Muscle of leg (tissue), 11 donors: ENCODE results near the gene CASP9. TPM values are rescaled to one million over a fixed set of nuclear protein-coding genes. Genes with fewer than 3 reads are reported as not detected.
"Not testable (repeated sequence)": the region's sequence is repeated elsewhere in the genome, so short reads cannot be mapped to it uniquely, and the experiment has no call there.

Experiments used
- DNase-seq: peaks from one replicate; pipeline ENCODE4 v3.0.0; 2013
- H3K27ac ChIP-seq: one replicate; pipeline ENCODE4 v1.5.1; 2013; ENCODE audit warnings: mild to moderate bottlenecking, low read length, control low read depth
- H3K27me3 ChIP-seq: one replicate; pipeline ENCODE4 v1.6.1; 2013; ENCODE audit warnings: low read length; ENCODE audit not compliant: control insufficient read depth, insufficient read depth
- H3K36me3 ChIP-seq: one replicate; pipeline ENCODE4 v1.6.1; 2013; ENCODE audit warnings: low read length; ENCODE audit not compliant: control insufficient read depth, insufficient read depth
- H3K4me1 ChIP-seq: one replicate; pipeline ENCODE4 v1.6.1; 2013; ENCODE audit warnings: low read length; ENCODE audit not compliant: control insufficient read depth, insufficient read depth
- H3K4me3 ChIP-seq: one replicate; pipeline ENCODE4 v1.5.1; 2013; ENCODE audit warnings: low read length, control low read depth
- H3K9me3 ChIP-seq: replicated peaks from 2 replicates; pipeline ENCODE4 v1.6.1; 2013; ENCODE audit warnings: low read depth, low read length; ENCODE audit not compliant: control insufficient read depth
- WGBS: methylation state at CpG from one replicate; pipeline ENCODE4 v1.1.5; 2013; ENCODE audit warnings: missing lambda C conversion rate; ENCODE audit not compliant: insufficient coverage; 5-methylcytosine and 5-hydroxymethylcytosine counted together
- polyA plus RNA-seq, 8 donors: library from polyadenylated mRNA; unstranded; fragments of 120-200 nt; gene quantifications; one replicate each; pipeline versions ENCODE4 v1.2.1 to v1.2.3, GENCODE V29; 2013; ENCODE audit warnings: inconsistent platforms in 1 of 8, low replicate concordance in 1 of 8; ENCODE audit not compliant: insufficient read length in 8 of 8, insufficient read depth in 1 of 8
- total RNA-seq: library from RNA; stranded (reverse); fragments of 120-200 nt; gene quantifications from one replicate; pipeline ENCODE4 v1.2.4, GENCODE V29; 2013

CASP9 gene
- total and polyA plus RNA-seq, 9 donors, result 9.4 to 21.4 (median 18.3) TPM

DNA sequence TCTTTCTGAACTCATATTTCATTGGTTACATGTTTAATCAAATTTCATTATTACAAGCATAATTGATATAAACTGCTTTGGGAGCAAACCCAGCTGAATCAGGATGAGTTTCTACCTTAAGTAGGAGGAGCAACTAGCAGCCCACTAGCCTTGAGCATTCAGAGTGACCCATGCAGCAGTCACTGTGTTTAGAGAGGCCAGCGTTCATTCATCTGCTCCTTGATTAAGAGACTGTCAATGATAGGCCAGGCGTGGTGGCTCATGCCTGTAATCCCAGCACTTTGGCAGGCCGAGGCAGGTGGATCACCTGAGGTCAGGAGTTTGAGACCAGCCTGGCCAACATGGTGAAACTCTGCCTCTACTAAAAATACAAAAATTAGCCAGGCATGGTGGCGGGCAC lies 65.6 kb downstream of the CASP9 start:
- WGBS, result 80% methylated on average over 2 of the region's 4 CpGs
- H3K27ac ChIP-seq, H3K4me3 ChIP-seq, DNase-seq, H3K4me1 ChIP-seq, H3K9me3 ChIP-seq, H3K36me3 ChIP-seq, H3K27me3 ChIP-seq: not testable (repeated sequence)

DNA sequence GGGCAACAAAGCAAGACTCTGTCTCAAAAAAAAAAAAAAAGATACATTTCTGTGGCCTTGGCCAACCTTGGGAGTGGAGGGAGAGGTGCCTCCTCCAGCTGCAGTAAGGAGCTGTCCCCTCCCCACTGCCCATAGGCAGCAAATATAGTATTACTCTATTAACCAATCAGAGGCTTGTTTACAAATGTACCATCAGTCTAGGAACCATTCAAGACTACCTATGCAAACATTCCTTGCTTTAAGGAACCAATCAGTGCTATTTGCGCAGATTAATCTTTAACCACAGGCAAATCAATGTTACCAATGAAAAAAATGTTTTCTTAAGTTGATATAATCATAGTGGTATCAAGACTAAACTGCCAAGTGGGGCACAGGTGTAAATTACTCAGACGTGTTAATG lies 66.4 kb downstream of the CASP9 start:
- Histone ChIP-seq H3K9me3 (no peaks in the 10 kb centered on the region), H3K4me1 (peaks cover 2% of the 10 kb centered on the region), H3K4me3 (no peak overlapping the region), H3K27me3 (no peaks in the 10 kb centered on the region), H3K27ac (no peak overlapping the region), H3K36me3 (no peaks in the 10 kb centered on the region)
- DNase-seq, result no peak
- no CpG with 5 or more reads among the region's 2 CpGs for WGBS

DNA sequence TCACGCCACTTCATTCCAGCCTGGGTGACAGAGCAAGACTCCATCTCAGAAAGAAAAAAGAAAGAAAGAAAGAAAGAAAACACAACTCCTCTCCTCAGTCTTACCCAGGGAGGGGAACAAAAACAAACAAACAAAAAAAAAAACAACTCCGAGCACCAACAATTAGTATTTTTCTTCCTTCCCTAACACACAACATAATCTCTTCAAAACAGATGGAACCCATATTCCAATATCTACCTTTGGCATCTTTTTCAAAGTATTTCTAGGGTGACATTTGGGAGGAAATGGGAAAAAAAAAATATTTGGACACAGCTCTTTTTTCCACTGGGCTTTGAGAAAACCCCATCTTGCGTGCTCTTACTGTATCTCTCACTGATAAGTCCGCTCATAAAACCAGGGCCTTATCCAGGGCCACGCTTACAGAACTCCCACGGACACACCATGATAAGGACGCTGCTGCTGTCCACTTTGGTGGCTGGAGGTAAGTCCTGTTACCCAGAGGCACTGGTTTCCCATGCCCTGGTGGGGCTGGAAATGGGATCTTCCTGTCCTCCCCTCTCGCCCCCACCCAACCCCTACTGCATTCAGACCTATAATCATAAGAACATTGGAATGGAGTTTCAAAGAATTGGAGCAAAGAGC lies 67.6 kb downstream of the CASP9 start, which contains the start of gene CELA2A:
Gene CELA2A (plus strand): TSS at position 420 of the 642 bp plus-strand sequence. CDS start 22 bp downstream, at position 442.
- no peak within 1 kb of the TSS for H3K27ac ChIP-seq
- peaks cover 2% of the 10 kb centered on the region for H3K9me3 ChIP-seq
- no peaks in the 10 kb centered on the region for H3K27me3 ChIP-seq
- H3K36me3 ChIP-seq, result no peaks in the 10 kb centered on the region
- WGBS, result 93% methylated on average over 3 of the region's 8 CpGs
- H3K4me3 ChIP-seq, result no peak within 1 kb of the TSS
- peaks cover 2% of the 10 kb centered on the region for H3K4me1 ChIP-seq
- no peak for DNase-seq

DNA sequence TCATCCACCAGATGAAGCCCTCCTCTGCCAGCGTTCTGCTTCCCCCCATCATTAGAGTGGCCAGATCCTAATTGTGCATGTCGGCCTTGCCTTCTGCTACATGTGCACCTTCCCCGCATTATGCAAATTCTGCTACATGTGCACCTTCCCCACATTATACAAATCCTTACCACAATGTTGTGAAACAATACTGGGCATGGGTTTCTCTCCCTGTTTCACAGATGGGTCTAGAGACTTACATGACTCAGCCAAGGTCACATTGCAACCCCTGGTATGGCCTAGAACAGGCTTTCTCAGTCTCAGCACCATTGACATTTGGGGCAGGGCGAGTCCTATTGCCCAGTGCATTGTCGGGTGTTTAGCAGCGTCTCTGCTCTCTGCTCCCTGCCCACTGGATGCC lies 68.5 kb downstream of the CASP9 start:
- Histone ChIP-seq H3K4me3 (no peak overlapping the region), H3K36me3 (no peaks in the 10 kb centered on the region), H3K9me3 (peaks cover 2% of the 10 kb centered on the region), H3K4me1 (peaks cover 2% of the 10 kb centered on the region), H3K27me3 (no peaks in the 10 kb centered on the region), H3K27ac (no peak overlapping the region)
- no peak for DNase-seq
- WGBS, result 88% methylated on average over 2 of the region's 6 CpGs

DNA sequence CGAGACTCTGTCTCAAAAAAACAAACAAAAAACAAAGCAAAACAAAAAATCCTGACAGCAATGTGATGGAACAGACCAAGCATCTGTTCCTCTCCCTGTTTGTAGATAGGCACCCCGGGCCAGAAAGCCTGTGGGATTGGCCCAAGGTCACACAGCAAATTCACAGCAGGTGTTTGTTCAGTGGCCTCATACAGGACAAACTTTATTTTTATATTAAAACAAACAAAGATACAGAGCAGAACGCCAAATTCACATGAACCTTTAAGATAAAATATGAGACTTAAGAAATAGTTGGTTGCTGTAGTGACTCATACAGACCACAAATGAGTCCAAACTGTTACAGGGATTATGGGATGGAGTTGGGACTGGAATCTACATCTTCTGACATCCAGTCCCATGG lies 69.8 kb downstream of the CASP9 start:
- WGBS, result no CpG with 5 or more reads among the region's 3 CpGs
- H3K9me3 ChIP-seq, result peaks cover 2% of the 10 kb centered on the region
- no peak overlapping the region for H3K4me3 ChIP-seq
- no peaks in the 10 kb centered on the region for H3K27me3 ChIP-seq
- no peaks in the 10 kb centered on the region for H3K4me1 ChIP-seq
- H3K27ac ChIP-seq, result no peak overlapping the region
- H3K36me3 ChIP-seq, result no peaks in the 10 kb centered on the region
- DNase-seq, result no peak

DNA sequence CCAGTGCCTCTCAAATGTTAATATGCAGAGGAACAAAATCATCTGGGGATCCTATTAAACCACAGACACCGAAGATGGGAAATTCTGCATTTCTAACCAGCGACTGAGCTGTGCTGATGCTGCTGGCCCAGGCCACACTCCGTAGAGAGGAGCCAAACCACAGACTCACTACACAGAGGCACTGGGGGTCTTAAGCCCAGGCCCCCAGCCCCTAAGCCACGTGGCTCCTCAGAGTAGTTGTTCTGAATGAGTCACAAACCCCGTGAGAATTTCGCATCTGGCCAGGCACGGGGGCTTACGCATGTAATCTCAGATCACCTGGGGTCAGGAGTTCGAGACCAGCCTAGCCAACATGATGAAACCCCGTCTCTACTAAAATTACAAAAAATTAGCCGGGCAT lies 70.3 kb downstream of the CASP9 start:
- Histone ChIP-seq H3K9me3 (peaks cover 2% of the 10 kb centered on the region), H3K36me3 (no peaks in the 10 kb centered on the region), H3K4me3 (no peak overlapping the region), H3K27me3 (no peaks in the 10 kb centered on the region), H3K4me1 (no peaks in the 10 kb centered on the region), H3K27ac (no peak overlapping the region)
- no peak for DNase-seq
- 45% methylated on average over 10 of the region's 11 CpGs for WGBS

- WGBS, result 50% methylated on average over 7 of the region's 10 CpGs
- DNase-seq, result no peak
- H3K27me3 ChIP-seq, result no peaks in the 10 kb centered on the region
Observed at GRCh38 chr1:15452866-15453571, 71.0 kb downstream of the CASP9 start.

GRCh38 chr1:15452216-15452615 lies 71.8 kb downstream of the CASP9 start:
- Histone ChIP-seq H3K4me1 (no peaks in the 10 kb centered on the region), H3K27me3 (no peaks in the 10 kb centered on the region), H3K9me3 (peaks cover 2% of the 10 kb centered on the region), H3K4me3 (no peak overlapping the region), H3K27ac (no peak overlapping the region), H3K36me3 (no peaks in the 10 kb centered on the region)
- WGBS, result no CpG with 5 or more reads among the region's 1 CpG
- DNase-seq, result no peak

More at GRCh38 chr1:15452866-15453571, 71.0 kb downstream of the CASP9 start:
- Histone ChIP-seq H3K9me3 (peaks cover 2% of the 10 kb centered on the region), H3K4me1 (no peaks in the 10 kb centered on the region), H3K4me3 (no peak overlapping the region), H3K27ac (no peak overlapping the region), H3K36me3 (no peaks in the 10 kb centered on the region)

GRCh38 chr1:15451014-15451722 lies 72.8 kb downstream of the CASP9 start:
- Histone ChIP-seq H3K4me3 (no peak overlapping the region), H3K27me3 (peaks cover 4% of the 10 kb centered on the region), H3K4me1 (no peaks in the 10 kb centered on the region), H3K36me3 (no peaks in the 10 kb centered on the region), H3K9me3 (peaks cover 2% of the 10 kb centered on the region), H3K27ac (no peak overlapping the region)
- 98% methylated on average over 4 of the region's 6 CpGs for WGBS
- DNase-seq, result no peak

GRCh38 chr1:15449567-15449966 lies 74.4 kb downstream of the CASP9 start:
- no peak overlapping the region for H3K4me3 ChIP-seq
- H3K9me3 ChIP-seq, result peaks cover 2% of the 10 kb centered on the region
- DNase-seq, result no peak
- 64% methylated on average over 3 of the region's 3 CpGs for WGBS
- H3K4me1 ChIP-seq, result peaks cover 1% of the 10 kb centered on the region
- H3K27ac ChIP-seq, result no peak overlapping the region
- H3K27me3 ChIP-seq, result peaks cover 4% of the 10 kb centered on the region
- no peaks in the 10 kb centered on the region for H3K36me3 ChIP-seq
